ENCODE data around the gene ISG15.
"Not testable (repeated sequence)": the region's sequence is repeated elsewhere in the genome, so short reads cannot be mapped to it uniquely, and the experiment has no call there.

DNA sequence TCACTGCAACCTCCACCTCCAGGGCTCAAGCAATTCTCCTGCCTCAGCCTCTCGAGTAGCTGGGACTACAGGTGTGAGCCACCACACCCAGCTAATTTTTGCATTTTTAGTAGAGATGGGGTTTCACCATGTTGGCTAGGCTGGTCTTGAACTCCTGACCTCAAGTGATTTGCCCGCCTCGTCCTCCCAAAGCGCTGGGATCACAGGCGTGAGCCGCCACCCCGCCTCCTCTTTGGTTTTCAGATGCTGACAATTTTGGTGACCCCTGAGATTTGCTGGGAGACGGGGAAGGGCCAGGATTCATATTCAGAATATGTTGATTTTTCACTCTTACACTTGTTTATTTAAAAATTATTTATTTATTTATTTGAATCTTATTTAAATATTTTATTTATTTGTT, 3.2 kb upstream of the ISG15 start:
- TF ChIP-seq, protein P1, sequence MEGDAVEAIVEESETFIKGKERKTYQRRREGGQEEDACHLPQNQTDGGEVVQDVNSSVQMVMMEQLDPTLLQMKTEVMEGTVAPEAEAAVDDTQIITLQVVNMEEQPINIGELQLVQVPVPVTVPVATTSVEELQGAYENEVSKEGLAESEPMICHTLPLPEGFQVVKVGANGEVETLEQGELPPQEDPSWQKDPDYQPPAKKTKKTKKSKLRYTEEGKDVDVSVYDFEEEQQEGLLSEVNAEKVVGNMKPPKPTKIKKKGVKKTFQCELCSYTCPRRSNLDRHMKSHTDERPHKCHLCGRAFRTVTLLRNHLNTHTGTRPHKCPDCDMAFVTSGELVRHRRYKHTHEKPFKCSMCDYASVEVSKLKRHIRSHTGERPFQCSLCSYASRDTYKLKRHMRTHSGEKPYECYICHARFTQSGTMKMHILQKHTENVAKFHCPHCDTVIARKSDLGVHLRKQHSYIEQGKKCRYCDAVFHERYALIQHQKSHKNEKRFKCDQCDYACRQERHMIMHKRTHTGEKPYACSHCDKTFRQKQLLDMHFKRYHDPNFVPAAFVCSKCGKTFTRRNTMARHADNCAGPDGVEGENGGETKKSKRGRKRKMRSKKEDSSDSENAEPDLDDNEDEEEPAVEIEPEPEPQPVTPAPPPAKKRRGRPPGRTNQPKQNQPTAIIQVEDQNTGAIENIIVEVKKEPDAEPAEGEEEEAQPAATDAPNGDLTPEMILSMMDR (IDR thresholded peaks at IDR 0.05): not testable (repeated sequence)
- not testable (repeated sequence) for TF ChIP-seq POLR2A (IDR thresholded peaks at IDR 0.05)
